Measurements from ENCODE around the gene SLC25A47. TPM values are rescaled to one million over a fixed set of nuclear protein-coding genes. Genes with fewer than 3 reads are reported as not detected.

The SLC25A47 gene
- under 1 TPM in 1 of 3 donors, not detected in 2; 0.16 TPM for total RNA-seq

- DNase-seq (ENCODE audit: low spot score in 2 of 2), result no peak
- H3K4me1 ChIP-seq, result no peaks in the 10 kb centered on the region
- no peaks in the 10 kb centered on the region for H3K9me3 ChIP-seq
- no peaks in the 10 kb centered on the region for H3K27me3 ChIP-seq
- TF ChIP-seq POLR2A (IDR thresholded peaks at IDR 0.05) (no peak), POLR2AphosphoS5 (IDR thresholded peaks at IDR 0.05) (no peak), CTCF (IDR thresholded peaks at IDR 0.05) (no peak)
- H3K27ac ChIP-seq, result no peak within 1 kb of the TSS
- H3K4me3 ChIP-seq, result no peak within 1 kb of the TSS
- H3K36me3 ChIP-seq, result no peaks in the 10 kb centered on the region
- intact Hi-C loops (cut with DNase I; ENCODE audit: low total_unique reads), result no loop called here
These were observed at the start of gene SLC25A47 for GRCh38 chr14:100323121-100323941. Gene SLC25A47, plus strand, starts transcription at chr14:100323339. Its CDS starts 76 bp downstream, at chr14:100323415.

DNA sequence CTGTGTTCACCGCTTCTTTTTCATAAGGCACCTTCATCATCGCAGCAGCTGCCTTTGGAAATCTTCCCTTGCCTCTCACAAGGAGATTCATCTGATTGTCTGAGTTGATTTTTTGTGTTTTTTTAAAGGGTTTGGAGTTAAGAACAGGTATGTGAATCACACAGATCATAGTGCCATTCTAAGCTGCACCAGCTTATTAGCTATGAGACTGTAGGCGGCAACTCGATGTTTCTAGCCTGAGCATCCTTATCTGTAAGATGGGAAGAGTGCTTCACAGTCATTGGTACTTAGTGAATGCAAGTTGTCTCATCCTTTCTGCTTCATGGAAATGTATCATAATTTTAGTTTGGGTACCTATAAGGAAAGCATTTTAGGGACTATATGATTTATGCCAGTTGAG is 48.9 kb upstream of the SLC25A47 start:
- no peak for DNase-seq (ENCODE audit: low spot score in 2 of 2)
- Histone ChIP-seq H3K27me3 (no peaks in the 10 kb centered on the region), H3K9me3 (no peaks in the 10 kb centered on the region), H3K4me3 (no peak overlapping the region), H3K27ac (no peak overlapping the region), H3K36me3 (no peaks in the 10 kb centered on the region), H3K4me1 (peaks cover 7 to 11% of the 10 kb centered on the region in 2 donors)
- TF ChIP-seq CTCF (IDR thresholded peaks at IDR 0.05) (no peak), POLR2AphosphoS5 (IDR thresholded peaks at IDR 0.05) (no peak), POLR2A (IDR thresholded peaks at IDR 0.05) (no peak)
- intact Hi-C loops (cut with DNase I; ENCODE audit: low total_unique reads), result no loop called here

- H3K4me3 ChIP-seq, result no peak overlapping the region
- no peaks in the 10 kb centered on the region for H3K9me3 ChIP-seq
- no peak overlapping the region for H3K27ac ChIP-seq
- intact Hi-C loops (cut with DNase I; ENCODE audit: low total_unique reads), result no loop called here
- TF ChIP-seq CTCF (IDR thresholded peaks at IDR 0.05), result no peak
- no peak for TF ChIP-seq POLR2AphosphoS5 (IDR thresholded peaks at IDR 0.05)
- TF ChIP-seq POLR2A (IDR thresholded peaks at IDR 0.05), result no peak
- H3K4me1 ChIP-seq, result peaks cover 7 to 16% of the 10 kb centered on the region in 2 donors
- no peak for DNase-seq (ENCODE audit: low spot score in 2 of 2)
- H3K27me3 ChIP-seq, result no peaks in the 10 kb centered on the region
- no peaks in the 10 kb centered on the region for H3K36me3 ChIP-seq
These were observed 47.9 kb upstream of the SLC25A47 start for GRCh38 chr14:100275214-100275613.

DNA sequence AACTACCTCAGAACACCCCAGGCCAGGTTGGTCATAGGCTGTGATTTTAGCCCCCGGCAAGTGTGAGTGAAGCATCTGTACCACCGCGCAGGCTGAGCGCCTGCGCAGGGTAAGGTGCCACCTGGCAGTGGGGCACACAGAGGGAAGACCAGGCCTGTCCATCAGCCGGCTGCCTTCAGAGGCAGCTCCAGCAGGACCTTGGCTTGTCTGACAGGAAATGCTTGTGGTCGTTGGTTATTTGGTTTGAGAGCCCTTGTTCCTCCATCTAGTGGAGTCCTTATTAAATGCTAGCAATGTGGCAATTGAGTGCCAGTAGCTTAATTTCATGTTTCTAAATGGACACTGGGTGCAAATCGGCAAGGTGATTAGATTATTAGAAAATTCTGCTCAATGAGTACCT is 44.4 kb upstream of the SLC25A47 start:
- intact Hi-C loops (cut with DNase I; ENCODE audit: low total_unique reads), result no loop called here
- TF ChIP-seq POLR2A (IDR thresholded peaks at IDR 0.05) (no peak), CTCF (IDR thresholded peaks at IDR 0.05) (no peak), POLR2AphosphoS5 (IDR thresholded peaks at IDR 0.05) (peak in 1 of 3 donors; percentile 14)

GRCh38 chr14:100279133-100279532 is 44.0 kb upstream of the SLC25A47 start:
- no peaks in the 10 kb centered on the region for H3K36me3 ChIP-seq
- peak overlapping the region; percentile 5 to 29 for H3K27ac ChIP-seq
- no peak for TF ChIP-seq POLR2AphosphoS5 (IDR thresholded peaks at IDR 0.05)
- no peak for TF ChIP-seq POLR2A (IDR thresholded peaks at IDR 0.05)
- no peak for TF ChIP-seq CTCF (IDR thresholded peaks at IDR 0.05)
- no peaks in the 10 kb centered on the region for H3K9me3 ChIP-seq
- H3K4me1 ChIP-seq, result peaks cover 7 to 16% of the 10 kb centered on the region in 2 donors
- intact Hi-C loops (cut with DNase I; ENCODE audit: low total_unique reads), result no loop called here
- H3K4me3 ChIP-seq, result no peak overlapping the region
- no peaks in the 10 kb centered on the region for H3K27me3 ChIP-seq
- DNase-seq (ENCODE audit: low spot score in 2 of 2), result no peak

More for the DNA sequence above, 44.4 kb upstream of the SLC25A47 start:
- Histone ChIP-seq H3K27me3 (no peaks in the 10 kb centered on the region), H3K27ac (peak overlapping the region; percentile 5 to 29), H3K4me3 (no peak overlapping the region), H3K9me3 (no peaks in the 10 kb centered on the region), H3K4me1 (peaks cover 7 to 16% of the 10 kb centered on the region in 2 donors), H3K36me3 (no peaks in the 10 kb centered on the region)
- no peak for DNase-seq (ENCODE audit: low spot score in 2 of 2)

Data from breast epithelium (tissue), 4 donors.